ENCODE measurements around the gene TEKT5. TPM values are rescaled to one million over a fixed set of nuclear protein-coding genes. Genes with fewer than 3 reads are reported as not detected.
"Not testable (repeated sequence)": the region's sequence is repeated elsewhere in the genome, so short reads cannot be mapped to it uniquely, and the experiment has no call there.

TEKT5 gene
- total and polyA plus RNA-seq, 4 experiments from 2014 or later, result not detected

- DNase-seq, result no peak
- Histone ChIP-seq H3K27me3 (ENCODE audit: insufficient read depth, low read length) (no peaks in the 10 kb centered on the region), H3K9me3 (ENCODE audit: control insufficient read depth in 1 of 2, low read length in 2 of 2) (no peaks in the 10 kb centered on the region), H3K27ac (ENCODE audit: low read depth, low read length) (no peak overlapping the region), H3K4me3 (ENCODE audit: low read length in 2 of 2) (no peak overlapping the region), H3K36me3 (ENCODE audit: insufficient read depth, low read length) (no peaks in the 10 kb centered on the region), H3K4me1 (ENCODE audit: insufficient read depth, low read length) (no peaks in the 10 kb centered on the region)
- Mint-ChIP-seq H3K9me3 (peaks cover 0 to 2% (median 0%) of the 10 kb centered on the region in 8 donors), H3K27ac (peak overlapping the region in 1 of 7 donors; percentile 48), H3K27me3 (peaks cover 2 to 5% of the 10 kb centered on the region in 2 donors), H3K4me1 (no peaks in the 10 kb centered on the region), H3K36me3 (no peaks in the 10 kb centered on the region), H3K4me3 (no peak overlapping the region)
- ChIA-PET POLR2A (ENCODE audit: partially characterized antibody) (no interaction called here), CTCF (ENCODE audit: partially characterized antibody) (no interaction called here)
- intact Hi-C loops (cut with micrococcal nuclease), result no loop called here
Measured at GRCh38 chr16:10654592-10655414, 39.9 kb downstream of the TEKT5 start.

- no peaks in the 10 kb centered on the region for H3K4me1 Mint-ChIP-seq
- Histone ChIP-seq H3K9me3 (ENCODE audit: control insufficient read depth in 1 of 2, low read length in 2 of 2) (no peaks in the 10 kb centered on the region), H3K27ac (ENCODE audit: low read depth, low read length) (no peak overlapping the region), H3K4me1 (ENCODE audit: insufficient read depth, low read length) (no peaks in the 10 kb centered on the region), H3K27me3 (ENCODE audit: insufficient read depth, low read length) (no peaks in the 10 kb centered on the region), H3K36me3 (ENCODE audit: insufficient read depth, low read length) (no peaks in the 10 kb centered on the region), H3K4me3 (ENCODE audit: low read length in 2 of 2) (no peak overlapping the region)
- no peak for DNase-seq
- CTCF ChIA-PET (ENCODE audit: partially characterized antibody), result no interaction called here
- POLR2A ChIA-PET (ENCODE audit: partially characterized antibody), result no interaction called here
- H3K27me3 Mint-ChIP-seq, result peaks cover 0 to 2% of the 10 kb centered on the region in 2 donors
- H3K27ac Mint-ChIP-seq, result no peak overlapping the region
- intact Hi-C loops (cut with micrococcal nuclease), result no loop called here
- H3K36me3 Mint-ChIP-seq, result no peaks in the 10 kb centered on the region
- H3K4me3 Mint-ChIP-seq, result no peak overlapping the region
- peaks cover 0 to 2% (median 0%) of the 10 kb centered on the region in 8 donors for H3K9me3 Mint-ChIP-seq
Measured at GRCh38 chr16:10652730-10653590, 41.8 kb downstream of the TEKT5 start.

GRCh38 chr16:10649098-10649497, 45.6 kb downstream of the TEKT5 start:
- POLR2A ChIA-PET (ENCODE audit: partially characterized antibody), result not testable (repeated sequence)

GRCh38 chr16:10647721-10648296, 46.9 kb downstream of the TEKT5 start:
- Histone ChIP-seq H3K27me3 (ENCODE audit: insufficient read depth, low read length) (no peaks in the 10 kb centered on the region), H3K4me1 (ENCODE audit: insufficient read depth, low read length) (no peaks in the 10 kb centered on the region), H3K4me3 (ENCODE audit: low read length in 2 of 2) (no peak overlapping the region), H3K27ac (ENCODE audit: low read depth, low read length) (no peak overlapping the region), H3K36me3 (ENCODE audit: insufficient read depth, low read length) (no peaks in the 10 kb centered on the region), H3K9me3 (ENCODE audit: control insufficient read depth in 1 of 2, low read length in 2 of 2) (no peaks in the 10 kb centered on the region)
- no peak overlapping the region for H3K27ac Mint-ChIP-seq
- ChIA-PET POLR2A (ENCODE audit: partially characterized antibody) (no interaction called here), CTCF (ENCODE audit: partially characterized antibody) (no interaction called here)
- H3K4me1 Mint-ChIP-seq, result no peaks in the 10 kb centered on the region
- intact Hi-C loops (cut with micrococcal nuclease), result no loop called here
- H3K27me3 Mint-ChIP-seq, result peaks cover 1 to 3% of the 10 kb centered on the region in 2 donors
- no peak for DNase-seq
- no peaks in the 10 kb centered on the region for H3K36me3 Mint-ChIP-seq
- H3K9me3 Mint-ChIP-seq, result no peaks in the 10 kb centered on the region
- no peak overlapping the region for H3K4me3 Mint-ChIP-seq

More at GRCh38 chr16:10649098-10649497, 45.6 kb downstream of the TEKT5 start:
- H3K27ac ChIP-seq (ENCODE audit: low read depth, low read length); H3K9me3 Mint-ChIP-seq; H3K27me3 ChIP-seq (ENCODE audit: insufficient read depth, low read length); CTCF ChIA-PET (ENCODE audit: partially characterized antibody); H3K36me3 Mint-ChIP-seq; intact Hi-C loops (cut with micrococcal nuclease); H3K4me3 ChIP-seq (ENCODE audit: low read length in 2 of 2); H3K4me1 ChIP-seq (ENCODE audit: insufficient read depth, low read length); H3K9me3 ChIP-seq (ENCODE audit: control insufficient read depth in 1 of 2, low read length in 2 of 2); H3K4me1 Mint-ChIP-seq; H3K27ac Mint-ChIP-seq; H3K36me3 ChIP-seq (ENCODE audit: insufficient read depth, low read length); H3K27me3 Mint-ChIP-seq; H3K4me3 Mint-ChIP-seq; DNase-seq: not testable (repeated sequence)

GRCh38 chr16:10647264-10647720, 47.4 kb downstream of the TEKT5 start:
- no peak overlapping the region for H3K27ac Mint-ChIP-seq
- Histone ChIP-seq H3K4me3 (ENCODE audit: low read length in 2 of 2) (no peak overlapping the region), H3K27me3 (ENCODE audit: insufficient read depth, low read length) (no peaks in the 10 kb centered on the region), H3K9me3 (ENCODE audit: control insufficient read depth in 1 of 2, low read length in 2 of 2) (no peaks in the 10 kb centered on the region), H3K27ac (ENCODE audit: low read depth, low read length) (no peak overlapping the region), H3K36me3 (ENCODE audit: insufficient read depth, low read length) (no peaks in the 10 kb centered on the region), H3K4me1 (ENCODE audit: insufficient read depth, low read length) (no peaks in the 10 kb centered on the region)
- no peaks in the 10 kb centered on the region for H3K36me3 Mint-ChIP-seq
- peaks cover 0 to 2% (median 0%) of the 10 kb centered on the region in 8 donors for H3K9me3 Mint-ChIP-seq
- no peak overlapping the region for H3K4me3 Mint-ChIP-seq
- DNase-seq, result no peak
- POLR2A ChIA-PET (ENCODE audit: partially characterized antibody), result no interaction called here
- peaks cover 3 to 5% of the 10 kb centered on the region in 2 donors for H3K27me3 Mint-ChIP-seq
- H3K4me1 Mint-ChIP-seq, result no peaks in the 10 kb centered on the region
- CTCF ChIA-PET (ENCODE audit: partially characterized antibody), result no interaction called here
- intact Hi-C loops (cut with micrococcal nuclease), result no loop called here

- no peaks in the 10 kb centered on the region for H3K4me1 ChIP-seq (ENCODE audit: insufficient read depth, low read length)
Measured at GRCh38 chr16:10646581-10647263, 48.0 kb downstream of the TEKT5 start.

GRCh38 chr16:10646228-10646580, 48.5 kb downstream of the TEKT5 start:
- H3K4me1 ChIP-seq (ENCODE audit: insufficient read depth, low read length), result no peaks in the 10 kb centered on the region
- DNase-seq, result no peak
- no peak overlapping the region for H3K27ac ChIP-seq (ENCODE audit: low read depth, low read length)
- ChIA-PET CTCF (ENCODE audit: partially characterized antibody) (no interaction called here), POLR2A (ENCODE audit: partially characterized antibody) (no interaction called here)
- Mint-ChIP-seq H3K36me3 (no peaks in the 10 kb centered on the region), H3K4me3 (no peak overlapping the region), H3K27ac (no peak overlapping the region), H3K9me3 (peaks cover 0 to 3% (median under 1%) of the 10 kb centered on the region in 8 donors), H3K4me1 (no peaks in the 10 kb centered on the region), H3K27me3 (peaks cover 3 to 10% of the 10 kb centered on the region in 2 donors)
- intact Hi-C loops (cut with micrococcal nuclease), result no loop called here
- no peaks in the 10 kb centered on the region for H3K9me3 ChIP-seq (ENCODE audit: control insufficient read depth in 1 of 2, low read length in 2 of 2)
- H3K27me3 ChIP-seq (ENCODE audit: insufficient read depth, low read length), result no peaks in the 10 kb centered on the region
- H3K36me3 ChIP-seq (ENCODE audit: insufficient read depth, low read length), result no peaks in the 10 kb centered on the region
- no peak overlapping the region for H3K4me3 ChIP-seq (ENCODE audit: low read length in 2 of 2)

More at GRCh38 chr16:10646581-10647263, 48.0 kb downstream of the TEKT5 start:
- H3K9me3 Mint-ChIP-seq, result peaks cover 0 to 2% (median 0%) of the 10 kb centered on the region in 8 donors
- POLR2A ChIA-PET (ENCODE audit: partially characterized antibody), result no interaction called here
- no peaks in the 10 kb centered on the region for H3K36me3 ChIP-seq (ENCODE audit: insufficient read depth, low read length)
- no peaks in the 10 kb centered on the region for H3K4me1 Mint-ChIP-seq
- CTCF ChIA-PET (ENCODE audit: partially characterized antibody), result no interaction called here
- no peak overlapping the region for H3K27ac Mint-ChIP-seq
- H3K9me3 ChIP-seq (ENCODE audit: control insufficient read depth in 1 of 2, low read length in 2 of 2), result no peaks in the 10 kb centered on the region
- no peak overlapping the region for H3K27ac ChIP-seq (ENCODE audit: low read depth, low read length)
- H3K36me3 Mint-ChIP-seq, result no peaks in the 10 kb centered on the region
- H3K27me3 Mint-ChIP-seq, result peaks cover 3 to 10% of the 10 kb centered on the region in 2 donors
- intact Hi-C loops (cut with micrococcal nuclease), result no loop called here
- no peak for DNase-seq
- H3K27me3 ChIP-seq (ENCODE audit: insufficient read depth, low read length), result no peaks in the 10 kb centered on the region
- no peak overlapping the region for H3K4me3 Mint-ChIP-seq
- no peak overlapping the region for H3K4me3 ChIP-seq (ENCODE audit: low read length in 2 of 2)

Data from CD4-positive, alpha-beta memory T cell (primary cell).